ENCODE data around the gene YARS2. TPM values are rescaled to one million over a fixed set of nuclear protein-coding genes. Genes with fewer than 3 reads are reported as not detected.

YARS2 gene
- polyA plus RNA-seq, 2 of the 4 experiments (the other 2 are of a cell fraction) = 23.3 to 43.2 TPM

DNA sequence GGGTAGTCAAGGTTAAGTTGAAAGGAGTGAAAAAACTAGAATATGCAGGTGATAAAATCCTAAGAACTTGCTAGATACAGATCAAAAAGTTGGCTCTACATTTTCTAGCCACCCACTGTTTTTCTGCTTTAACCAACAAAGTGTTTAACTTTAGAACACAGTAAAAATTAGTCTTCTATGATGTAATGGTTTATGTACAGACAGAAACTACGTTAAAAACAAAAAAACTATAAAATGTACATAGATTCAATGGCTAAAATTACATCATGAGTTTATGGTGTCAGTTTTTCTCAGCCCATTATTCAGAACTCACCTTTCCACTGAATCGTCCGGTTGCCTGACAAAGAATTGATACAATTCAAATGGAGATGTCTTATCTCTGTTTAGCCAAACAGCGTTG, 2.1 kb downstream of the YARS2 start:
- no peak for TF ChIP-seq ZSCAN20 (CRISPR knock-in tag; IDR thresholded peaks at IDR 0.05)
- TF ChIP-seq POLR2A (IDR thresholded peaks at IDR 0.05; ENCODE audit: low read length) = no peak
- TF ChIP-seq, protein P1, sequence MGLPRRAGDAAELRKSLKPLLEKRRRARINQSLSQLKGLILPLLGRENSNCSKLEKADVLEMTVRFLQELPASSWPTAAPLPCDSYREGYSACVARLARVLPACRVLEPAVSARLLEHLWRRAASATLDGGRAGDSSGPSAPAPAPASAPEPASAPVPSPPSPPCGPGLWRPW (IDR thresholded peaks at IDR 0.05) = no peak
- TF ChIP-seq JUN (IDR thresholded peaks at IDR 0.05) = no peak
- no peak for TF ChIP-seq NR3C1 (IDR thresholded peaks at IDR 0.05)
- TF ChIP-seq, protein P2, sequence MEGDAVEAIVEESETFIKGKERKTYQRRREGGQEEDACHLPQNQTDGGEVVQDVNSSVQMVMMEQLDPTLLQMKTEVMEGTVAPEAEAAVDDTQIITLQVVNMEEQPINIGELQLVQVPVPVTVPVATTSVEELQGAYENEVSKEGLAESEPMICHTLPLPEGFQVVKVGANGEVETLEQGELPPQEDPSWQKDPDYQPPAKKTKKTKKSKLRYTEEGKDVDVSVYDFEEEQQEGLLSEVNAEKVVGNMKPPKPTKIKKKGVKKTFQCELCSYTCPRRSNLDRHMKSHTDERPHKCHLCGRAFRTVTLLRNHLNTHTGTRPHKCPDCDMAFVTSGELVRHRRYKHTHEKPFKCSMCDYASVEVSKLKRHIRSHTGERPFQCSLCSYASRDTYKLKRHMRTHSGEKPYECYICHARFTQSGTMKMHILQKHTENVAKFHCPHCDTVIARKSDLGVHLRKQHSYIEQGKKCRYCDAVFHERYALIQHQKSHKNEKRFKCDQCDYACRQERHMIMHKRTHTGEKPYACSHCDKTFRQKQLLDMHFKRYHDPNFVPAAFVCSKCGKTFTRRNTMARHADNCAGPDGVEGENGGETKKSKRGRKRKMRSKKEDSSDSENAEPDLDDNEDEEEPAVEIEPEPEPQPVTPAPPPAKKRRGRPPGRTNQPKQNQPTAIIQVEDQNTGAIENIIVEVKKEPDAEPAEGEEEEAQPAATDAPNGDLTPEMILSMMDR (IDR thresholded peaks at IDR 0.05) = no peak
- TF ChIP-seq, protein P3, sequence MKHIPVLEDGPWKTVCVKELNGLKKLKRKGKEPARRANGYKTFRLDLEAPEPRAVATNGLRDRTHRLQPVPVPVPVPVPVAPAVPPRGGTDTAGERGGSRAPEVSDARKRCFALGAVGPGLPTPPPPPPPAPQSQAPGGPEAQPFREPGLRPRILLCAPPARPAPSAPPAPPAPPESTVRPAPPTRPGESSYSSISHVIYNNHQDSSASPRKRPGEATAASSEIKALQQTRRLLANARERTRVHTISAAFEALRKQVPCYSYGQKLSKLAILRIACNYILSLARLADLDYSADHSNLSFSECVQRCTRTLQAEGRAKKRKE (CRISPR knock-in tag; IDR thresholded peaks at IDR 0.05; ENCODE audit: low read depth) = no peak
- no peak for TF ChIP-seq KDM1A (IDR thresholded peaks at IDR 0.05; ENCODE audit: low read depth)
- TF ChIP-seq MAFK (IDR thresholded peaks at IDR 0.05; ENCODE audit: partially characterized antibody) = no peak
- no peak for TF ChIP-seq ZFP36 (IDR thresholded peaks at IDR 0.05; ENCODE audit: borderline replicate concordance, partially characterized antibody)
- no peak for TF ChIP-seq KDM5A (IDR thresholded peaks at IDR 0.05)
- TF ChIP-seq BHLHE40 (IDR thresholded peaks at IDR 0.05; ENCODE audit: low read depth, low read length) = no peak
- TF ChIP-seq CEBPB (IDR thresholded peaks at IDR 0.05) = no peak
- TF ChIP-seq NPAS2 (CRISPR knock-in tag; IDR thresholded peaks at IDR 0.05; ENCODE audit: borderline replicate concordance) = no peak
- no peak for TF ChIP-seq HDAC2 (IDR thresholded peaks at IDR 0.05)
- TF ChIP-seq CHD4 (IDR thresholded peaks at IDR 0.05; ENCODE audit: borderline replicate concordance) = no peak
- WGBS (ENCODE audit: missing lambda C conversion rate) = 86% methylated on average over 4 of the region's 4 CpGs
- H3K9me3 ChIP-seq = no peaks in the 10 kb centered on the region
- DNase-seq (ENCODE audit: low read depth in 1 of 2, low spot score in 1 of 2) (no peak), ATAC-seq (no peak), FAIRE-seq (no peak)
- peak overlapping the region; percentile 96 for H3K4me2 ChIP-seq
- ChIA-PET POLR2A (no interaction called here), CTCF (interaction anchor here (2.5 to 2.8 kb wide), 2 partner anchors 9 to 354 kb away, joined by 11 to 21 read pairs; partner anchors contain the start of gene FGD4)
- no peak overlapping the region for H3K27ac ChIP-seq
- H3K4me1 ChIP-seq = peaks cover 13% of the 10 kb centered on the region
- no peak overlapping the region for H3K4me3 ChIP-seq

DNA sequence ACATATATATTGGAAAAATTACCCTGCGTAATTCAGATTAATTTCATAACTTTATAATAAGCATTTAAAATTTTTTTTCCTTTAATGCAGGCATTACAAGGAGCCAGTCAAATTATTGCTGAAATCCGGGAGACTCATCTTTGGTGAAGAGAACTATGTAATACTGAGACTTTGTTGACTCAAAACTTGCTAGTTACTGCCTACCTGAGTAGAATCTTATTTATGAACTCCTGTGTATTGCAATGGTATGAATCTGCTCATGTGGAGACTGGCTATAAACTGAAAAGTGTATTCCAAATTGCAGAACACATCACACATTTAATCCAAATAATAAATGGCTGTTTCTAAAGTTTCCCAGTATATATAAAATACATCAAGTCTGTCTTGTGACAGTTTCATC, 12.4 kb downstream of the YARS2 start:
- Histone ChIP-seq H3K4me3 (no peak overlapping the region), H3K27ac (no peak overlapping the region), H3K9me3 (no peaks in the 10 kb centered on the region), H3K4me2 (no peak overlapping the region), H3K4me1 (no peaks in the 10 kb centered on the region)
- DNase-seq (ENCODE audit: low read depth in 1 of 2, low spot score in 1 of 2) (no peak), ATAC-seq (no peak), FAIRE-seq (no peak)
- WGBS (ENCODE audit: missing lambda C conversion rate) = 92% methylated on average over 2 of the region's 2 CpGs
- ChIA-PET POLR2A (no interaction called here), CTCF (interaction anchor here (1.0 to 3.8 kb wide), 2 partner anchors 12 to 378 kb away, joined by 4 to 21 read pairs; partner anchors contain the start of gene YARS2)
- TF ChIP-seq TFCP2L1 (CRISPR knock-in tag; IDR thresholded peaks at IDR 0.05) = no peak
- no peak for TF ChIP-seq EHMT2 (IDR thresholded peaks at IDR 0.05; ENCODE audit: low read depth)
- no peak for TF ChIP-seq NFE2L2 (conservative IDR thresholded peaks at IDR 0.05; ENCODE audit: low read length)
- no peak for TF ChIP-seq POLR2AphosphoS2 (conservative IDR thresholded peaks at IDR 0.05; ENCODE audit: low read length)
- no peak for TF ChIP-seq CBX8 (IDR thresholded peaks at IDR 0.05)
- no peak for TF ChIP-seq MAZ (IDR thresholded peaks at IDR 0.05; ENCODE audit: borderline replicate concordance, low read depth, low read length)
- no peak for TF ChIP-seq EHF (CRISPR knock-in tag; IDR thresholded peaks at IDR 0.05)
- TF ChIP-seq FOXS1 (CRISPR knock-in tag; IDR thresholded peaks at IDR 0.05) = no peak
- TF ChIP-seq FOSB (CRISPR knock-in tag; IDR thresholded peaks at IDR 0.05) = no peak
- TF ChIP-seq, protein P4, sequence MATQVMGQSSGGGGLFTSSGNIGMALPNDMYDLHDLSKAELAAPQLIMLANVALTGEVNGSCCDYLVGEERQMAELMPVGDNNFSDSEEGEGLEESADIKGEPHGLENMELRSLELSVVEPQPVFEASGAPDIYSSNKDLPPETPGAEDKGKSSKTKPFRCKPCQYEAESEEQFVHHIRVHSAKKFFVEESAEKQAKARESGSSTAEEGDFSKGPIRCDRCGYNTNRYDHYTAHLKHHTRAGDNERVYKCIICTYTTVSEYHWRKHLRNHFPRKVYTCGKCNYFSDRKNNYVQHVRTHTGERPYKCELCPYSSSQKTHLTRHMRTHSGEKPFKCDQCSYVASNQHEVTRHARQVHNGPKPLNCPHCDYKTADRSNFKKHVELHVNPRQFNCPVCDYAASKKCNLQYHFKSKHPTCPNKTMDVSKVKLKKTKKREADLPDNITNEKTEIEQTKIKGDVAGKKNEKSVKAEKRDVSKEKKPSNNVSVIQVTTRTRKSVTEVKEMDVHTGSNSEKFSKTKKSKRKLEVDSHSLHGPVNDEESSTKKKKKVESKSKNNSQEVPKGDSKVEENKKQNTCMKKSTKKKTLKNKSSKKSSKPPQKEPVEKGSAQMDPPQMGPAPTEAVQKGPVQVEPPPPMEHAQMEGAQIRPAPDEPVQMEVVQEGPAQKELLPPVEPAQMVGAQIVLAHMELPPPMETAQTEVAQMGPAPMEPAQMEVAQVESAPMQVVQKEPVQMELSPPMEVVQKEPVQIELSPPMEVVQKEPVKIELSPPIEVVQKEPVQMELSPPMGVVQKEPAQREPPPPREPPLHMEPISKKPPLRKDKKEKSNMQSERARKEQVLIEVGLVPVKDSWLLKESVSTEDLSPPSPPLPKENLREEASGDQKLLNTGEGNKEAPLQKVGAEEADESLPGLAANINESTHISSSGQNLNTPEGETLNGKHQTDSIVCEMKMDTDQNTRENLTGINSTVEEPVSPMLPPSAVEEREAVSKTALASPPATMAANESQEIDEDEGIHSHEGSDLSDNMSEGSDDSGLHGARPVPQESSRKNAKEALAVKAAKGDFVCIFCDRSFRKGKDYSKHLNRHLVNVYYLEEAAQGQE (IDR thresholded peaks at IDR 0.05) = no peak
- TF ChIP-seq JUN (IDR thresholded peaks at IDR 0.05) = no peak
- TF ChIP-seq, protein P5, sequence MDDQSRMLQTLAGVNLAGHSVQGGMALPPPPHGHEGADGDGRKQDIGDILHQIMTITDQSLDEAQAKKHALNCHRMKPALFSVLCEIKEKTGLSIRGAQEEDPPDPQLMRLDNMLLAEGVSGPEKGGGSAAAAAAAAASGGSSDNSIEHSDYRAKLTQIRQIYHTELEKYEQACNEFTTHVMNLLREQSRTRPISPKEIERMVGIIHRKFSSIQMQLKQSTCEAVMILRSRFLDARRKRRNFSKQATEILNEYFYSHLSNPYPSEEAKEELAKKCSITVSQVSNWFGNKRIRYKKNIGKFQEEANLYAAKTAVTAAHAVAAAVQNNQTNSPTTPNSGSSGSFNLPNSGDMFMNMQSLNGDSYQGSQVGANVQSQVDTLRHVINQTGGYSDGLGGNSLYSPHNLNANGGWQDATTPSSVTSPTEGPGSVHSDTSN (IDR thresholded peaks at IDR 0.05) = no peak
- no peak for TF ChIP-seq RFX5 (IDR thresholded peaks at IDR 0.05)
- no peak for TF ChIP-seq KDM1A (IDR thresholded peaks at IDR 0.05; ENCODE audit: low read depth)
- TF ChIP-seq BHLHE40 (IDR thresholded peaks at IDR 0.05; ENCODE audit: low read depth, low read length) = no peak
- TF ChIP-seq, protein P6, sequence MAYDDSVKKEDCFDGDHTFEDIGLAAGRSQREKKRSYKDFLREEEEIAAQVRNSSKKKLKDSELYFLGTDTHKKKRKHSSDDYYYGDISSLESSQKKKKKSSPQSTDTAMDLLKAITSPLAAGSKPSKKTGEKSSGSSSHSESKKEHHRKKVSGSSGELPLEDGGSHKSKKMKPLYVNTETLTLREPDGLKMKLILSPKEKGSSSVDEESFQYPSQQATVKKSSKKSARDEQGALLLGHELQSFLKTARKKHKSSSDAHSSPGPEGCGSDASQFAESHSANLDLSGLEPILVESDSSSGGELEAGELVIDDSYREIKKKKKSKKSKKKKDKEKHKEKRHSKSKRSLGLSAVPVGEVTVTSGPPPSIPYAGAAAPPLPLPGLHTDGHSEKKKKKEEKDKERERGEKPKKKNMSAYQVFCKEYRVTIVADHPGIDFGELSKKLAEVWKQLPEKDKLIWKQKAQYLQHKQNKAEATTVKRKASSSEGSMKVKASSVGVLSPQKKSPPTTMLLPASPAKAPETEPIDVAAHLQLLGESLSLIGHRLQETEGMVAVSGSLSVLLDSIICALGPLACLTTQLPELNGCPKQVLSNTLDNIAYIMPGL (CRISPR knock-in tag; IDR thresholded peaks at IDR 0.05; ENCODE audit: borderline replicate concordance) = no peak
- TF ChIP-seq HOXB5 (CRISPR knock-in tag; IDR thresholded peaks at IDR 0.05) = no peak
- TF ChIP-seq POLR2A (IDR thresholded peaks at IDR 0.05; ENCODE audit: low read length) = no peak

Data from A549 (cell line).